Measurements from ENCODE around the gene PXDN. TPM values are rescaled to one million over a fixed set of nuclear protein-coding genes. Genes with fewer than 3 reads are reported as not detected.

Gene PXDN
- total and polyA plus RNA-seq, 2 of the 4 experiments (the other 2 are of a cell fraction) = 153 to 332 TPM

DNA sequence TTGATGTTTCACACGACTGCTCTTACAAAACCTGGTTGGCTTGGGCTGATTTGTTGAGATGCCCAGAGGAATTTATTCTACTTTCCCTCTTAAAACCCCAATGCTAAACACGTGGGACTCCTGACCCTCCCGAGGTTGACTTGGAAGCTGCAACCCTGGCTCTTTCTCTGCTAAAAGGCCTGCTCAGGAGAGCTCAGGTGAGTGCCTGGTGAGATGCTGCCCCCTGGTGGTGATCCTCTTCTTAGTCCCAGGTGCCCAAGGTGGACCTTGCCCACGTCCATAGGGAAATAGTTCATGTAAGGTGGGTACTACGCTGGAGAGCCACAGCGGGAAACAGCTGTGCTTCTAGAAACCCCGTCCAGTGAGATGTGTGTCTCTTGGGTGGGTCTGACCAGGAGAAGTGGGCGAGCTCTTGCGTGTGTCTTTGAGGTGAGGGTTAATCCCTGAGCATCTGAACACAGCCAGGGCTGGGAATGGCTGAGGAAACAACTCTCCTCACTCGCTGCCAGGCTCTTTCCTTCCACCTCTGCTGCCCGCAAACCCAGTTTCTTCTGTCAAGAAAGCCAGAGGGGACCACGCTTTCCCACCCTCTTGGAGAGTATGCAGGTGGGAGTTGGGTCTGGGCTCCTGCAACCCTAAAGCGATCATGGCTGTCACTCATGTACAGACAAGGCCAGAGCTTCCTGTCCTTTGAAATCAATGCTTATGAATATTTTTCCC lies 25.5 kb upstream of the PXDN start:
- ATAC-seq (ENCODE audit: low read depth) = peak; percentile 60; the same call in 1 of the 2 replicates
- no peak overlapping the region; the same call in 2 of the 3 replicates for H2BK15ac ChIP-seq (ENCODE audit: low read depth, low read length)
- H3K4me1 ChIP-seq (ENCODE audit: control insufficient read depth, insufficient read depth, low read length) = no peaks in the 10 kb centered on the region
- no peaks in the 10 kb centered on the region for H3K79me1 ChIP-seq (ENCODE audit: low read depth in 1 of 2, low read length in 2 of 2)
- no peak overlapping the region for H3K18ac ChIP-seq (ENCODE audit: low read depth, low read length)
- H3K9me1 ChIP-seq (ENCODE audit: insufficient read depth, low read length) = no peaks in the 10 kb centered on the region
- POLR2A ChIA-PET (ENCODE audit: unreplicated experiment) = interaction anchor here (0.5 kb wide), 1 partner anchor 22 kb away, joined by 4 read pairs; no protein-coding TSS in a partner anchor
- no peak overlapping the region for H3K14ac ChIP-seq (replicated peaks; ENCODE audit: low read depth, low read length)
- no peaks in the 10 kb centered on the region; the same call in 1 of the 2 replicates for H4K20me1 ChIP-seq (ENCODE audit: insufficient read depth, low read length)
- H2BK5ac ChIP-seq (ENCODE audit: low read depth, low read length, poor library complexity, severe bottlenecking) = no peak overlapping the region
- peak overlapping the region; percentile 68; the same call in 1 of the 2 replicates for H2BK20ac ChIP-seq (ENCODE audit: low read depth, low read length)
- H3K4ac ChIP-seq (ENCODE audit: low read depth, low read length) = peak overlapping the region; percentile 47; the same call in 1 of the 2 replicates
- H3K36me3 ChIP-seq (ENCODE audit: control insufficient read depth, insufficient read depth, low read length) = no peaks in the 10 kb centered on the region
- CTCF ChIA-PET = interaction anchor here (0.5 to 2.2 kb wide), 14 partner anchors 8 to 219 kb away, joined by 3 to 9 read pairs (median 6); no protein-coding TSS in a partner anchor
- 20% methylated on average over 2 of the region's 13 CpGs; no CpG with 5 or more reads in 1 of the 2 experiments for WGBS, 2 experiments (ENCODE audit: extremely low coverage in 2 of 2, insufficient read length in 1 of 2)
- no TSS peak for BruUV-seq (replicated peaks)
- peak overlapping the region; percentile 28 for H2AFZ ChIP-seq (replicated peaks; ENCODE audit: low read length, poor library complexity)
- no peak overlapping the region for H3K4me2 ChIP-seq (ENCODE audit: low read depth, low read length)
- H3K4me3 ChIP-seq (ENCODE audit: insufficient read depth, low read depth, low read length) = no peak overlapping the region
- intact Hi-C loops (cut with micrococcal nuclease) = loop anchor here (1.0 kb wide), 2 partner anchors 95 to 216 kb away; no protein-coding TSS in a partner anchor
- no peak overlapping the region for H3K23ac ChIP-seq (ENCODE audit: low read depth, low read length)
- H3K9ac ChIP-seq (ENCODE audit: low read depth, low read length) = no peak overlapping the region
- no peak overlapping the region; a peak in 1 of 4 replicates for H4K8ac ChIP-seq (ENCODE audit: low read depth in 2 of 2, low read length in 2 of 2)
- peak overlapping the region; percentile 20; the same call in 1 of the 2 replicates for H4K91ac ChIP-seq (ENCODE audit: insufficient read depth, low read depth, low read length)
- no peak overlapping the region for H3K27ac ChIP-seq (ENCODE audit: insufficient read depth, low read length)
- H3K9me3 ChIP-seq (ENCODE audit: control insufficient read depth, insufficient read depth, low read length) = no peaks in the 10 kb centered on the region
- dilution Hi-C loops (cut with HindIII; ENCODE audit: low sequenced_read_pairs, unreplicated experiment) = no loop called here
- peak overlapping the region; percentile 66; the same call in 1 of the 2 replicates for H2AK5ac ChIP-seq (ENCODE audit: low read depth, low read length)
- H2BK120ac ChIP-seq (ENCODE audit: low read depth, low read length) = peak overlapping the region; percentile 58; the same call in 1 of the 2 replicates
- H2AK9ac ChIP-seq (replicated peaks; ENCODE audit: low read depth, low read length, poor library complexity) = no peak overlapping the region
- no peak overlapping the region for H4K5ac ChIP-seq (ENCODE audit: low read depth, low read length)
- H3K27me3 ChIP-seq (ENCODE audit: control insufficient read depth, insufficient read depth, low read length) = peaks cover 3% of the 10 kb centered on the region; the same call in 1 of the 2 replicates
- DNase-seq = peak; percentile 62
- in situ Hi-C loops (cut with MboI; ENCODE audit: low sequenced_read_pairs) = loop anchor here (25.0 kb wide), 1 partner anchor 183 kb away; no protein-coding TSS in a partner anchor
- H3K56ac ChIP-seq (ENCODE audit: extremely low read depth, insufficient read depth, low read length) = no peak overlapping the region
- TF ChIP-seq, protein P1, sequence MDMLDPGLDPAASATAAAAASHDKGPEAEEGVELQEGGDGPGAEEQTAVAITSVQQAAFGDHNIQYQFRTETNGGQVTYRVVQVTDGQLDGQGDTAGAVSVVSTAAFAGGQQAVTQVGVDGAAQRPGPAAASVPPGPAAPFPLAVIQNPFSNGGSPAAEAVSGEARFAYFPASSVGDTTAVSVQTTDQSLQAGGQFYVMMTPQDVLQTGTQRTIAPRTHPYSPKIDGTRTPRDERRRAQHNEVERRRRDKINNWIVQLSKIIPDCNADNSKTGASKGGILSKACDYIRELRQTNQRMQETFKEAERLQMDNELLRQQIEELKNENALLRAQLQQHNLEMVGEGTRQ (IDR thresholded peaks at IDR 0.05; ENCODE audit: low read depth, low read length) = no peak
- TF ChIP-seq, protein P2, sequence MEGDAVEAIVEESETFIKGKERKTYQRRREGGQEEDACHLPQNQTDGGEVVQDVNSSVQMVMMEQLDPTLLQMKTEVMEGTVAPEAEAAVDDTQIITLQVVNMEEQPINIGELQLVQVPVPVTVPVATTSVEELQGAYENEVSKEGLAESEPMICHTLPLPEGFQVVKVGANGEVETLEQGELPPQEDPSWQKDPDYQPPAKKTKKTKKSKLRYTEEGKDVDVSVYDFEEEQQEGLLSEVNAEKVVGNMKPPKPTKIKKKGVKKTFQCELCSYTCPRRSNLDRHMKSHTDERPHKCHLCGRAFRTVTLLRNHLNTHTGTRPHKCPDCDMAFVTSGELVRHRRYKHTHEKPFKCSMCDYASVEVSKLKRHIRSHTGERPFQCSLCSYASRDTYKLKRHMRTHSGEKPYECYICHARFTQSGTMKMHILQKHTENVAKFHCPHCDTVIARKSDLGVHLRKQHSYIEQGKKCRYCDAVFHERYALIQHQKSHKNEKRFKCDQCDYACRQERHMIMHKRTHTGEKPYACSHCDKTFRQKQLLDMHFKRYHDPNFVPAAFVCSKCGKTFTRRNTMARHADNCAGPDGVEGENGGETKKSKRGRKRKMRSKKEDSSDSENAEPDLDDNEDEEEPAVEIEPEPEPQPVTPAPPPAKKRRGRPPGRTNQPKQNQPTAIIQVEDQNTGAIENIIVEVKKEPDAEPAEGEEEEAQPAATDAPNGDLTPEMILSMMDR (conservative IDR thresholded peaks at IDR 0.05; ENCODE audit: low read depth, low read length) = peak; percentile 76
- TF ChIP-seq, protein P3, sequence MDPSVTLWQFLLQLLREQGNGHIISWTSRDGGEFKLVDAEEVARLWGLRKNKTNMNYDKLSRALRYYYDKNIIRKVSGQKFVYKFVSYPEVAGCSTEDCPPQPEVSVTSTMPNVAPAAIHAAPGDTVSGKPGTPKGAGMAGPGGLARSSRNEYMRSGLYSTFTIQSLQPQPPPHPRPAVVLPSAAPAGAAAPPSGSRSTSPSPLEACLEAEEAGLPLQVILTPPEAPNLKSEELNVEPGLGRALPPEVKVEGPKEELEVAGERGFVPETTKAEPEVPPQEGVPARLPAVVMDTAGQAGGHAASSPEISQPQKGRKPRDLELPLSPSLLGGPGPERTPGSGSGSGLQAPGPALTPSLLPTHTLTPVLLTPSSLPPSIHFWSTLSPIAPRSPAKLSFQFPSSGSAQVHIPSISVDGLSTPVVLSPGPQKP (IDR thresholded peaks at IDR 0.05; ENCODE audit: borderline replicate concordance, low read depth, low read length) = no peak
- no peak for TF ChIP-seq FOS (IDR thresholded peaks at IDR 0.05; ENCODE audit: low read depth, low read length)
- no peak for TF ChIP-seq CEBPB (IDR thresholded peaks at IDR 0.05; ENCODE audit: low read depth, low read length)
- TF ChIP-seq RAD21 (IDR thresholded peaks at IDR 0.05; ENCODE audit: low read length) = peak; percentile 92
- TF ChIP-seq POLR2A (IDR thresholded peaks at IDR 0.05; ENCODE audit: low read depth, low read length) = no peak
- no peak for TF ChIP-seq NFE2L2 (IDR thresholded peaks at IDR 0.05; ENCODE audit: low read depth, low read length)
- TF ChIP-seq CHD1 (IDR thresholded peaks at IDR 0.05; ENCODE audit: low read depth, low read length) = no peak
- TF ChIP-seq MAFK (IDR thresholded peaks at IDR 0.05; ENCODE audit: low read depth, low read length) = no peak
- no peak for TF ChIP-seq MAZ (IDR thresholded peaks at IDR 0.05; ENCODE audit: borderline replicate concordance, low read depth, low read length)
- no peak for TF ChIP-seq MXI1 (IDR thresholded peaks at IDR 0.05; ENCODE audit: borderline replicate concordance, low read depth, low read length)
- no peak for TF ChIP-seq RCOR1 (IDR thresholded peaks at IDR 0.05; ENCODE audit: insufficient replicate concordance, low read length)
- peak; percentile 67 for TF ChIP-seq SMC3 (IDR thresholded peaks at IDR 0.05; ENCODE audit: low read depth, low read length)
